GM18511 (cell line): ENCODE data around the gene OXLD1.
"Not testable (repeated sequence)": the region's sequence is repeated elsewhere in the genome, so short reads cannot be mapped to it uniquely, and the experiment has no call there.

ENCODE experiments used
- ATAC-seq: cut with Tn5 transposase; IDR thresholded peaks from one replicate; pipeline ENCODE4 v1.9.1; 2021; ENCODE audit warnings: mild to moderate bottlenecking, moderate library complexity; ENCODE audit not compliant: unreplicated experiment

The OXLD1 gene

GRCh38 chr17:81683584-81684441 is 17.4 kb upstream of the OXLD1 start, which contains the start of the genes ARL16 and HGS:
TSS of gene ARL16 (minus strand) at chr17:81683797. CDS start at chr17:81683753, 44 bp downstream.
TSS of gene HGS (plus strand) at chr17:81684011. CDS start at chr17:81684067, 56 bp downstream.
- ATAC-seq = peak; percentile 94

GRCh38 chr17:81683208-81683583 is 16.8 kb upstream of the OXLD1 start:
- peak; percentile 14 for ATAC-seq

GRCh38 chr17:81682565-81683207 is 16.3 kb upstream of the OXLD1 start:
- ATAC-seq = no peak

GRCh38 chr17:81681672-81682071 is 15.3 kb upstream of the OXLD1 start:
- ATAC-seq = no peak

GRCh38 chr17:81680150-81680549 is 13.7 kb upstream of the OXLD1 start:
- ATAC-seq = no peak

GRCh38 chr17:81676906-81677305 is 10.5 kb upstream of the OXLD1 start:
- no peak for ATAC-seq

- ATAC-seq = not testable (repeated sequence)
Measured at GRCh38 chr17:81675515-81676221, 9.3 kb upstream of the OXLD1 start.

- ATAC-seq = no peak
Measured at GRCh38 chr17:81673561-81674258, 7.3 kb upstream of the OXLD1 start.

- no peak for ATAC-seq
Measured at GRCh38 chr17:81672954-81673353, 6.5 kb upstream of the OXLD1 start.

- no peak for ATAC-seq
Measured at GRCh38 chr17:81672504-81672903, 6.1 kb upstream of the OXLD1 start.

GRCh38 chr17:81667754-81668153 is 1.3 kb upstream of the OXLD1 start:
- no peak for ATAC-seq

GRCh38 chr17:81666092-81666341 is 388 bp downstream of the OXLD1 start:
- peak; percentile 11 for ATAC-seq

- peak; percentile 28 for ATAC-seq
Measured at GRCh38 chr17:81665205-81666091, 957 bp downstream of the OXLD1 start.

- ATAC-seq = no peak
Measured at GRCh38 chr17:81664051-81664470, 2.3 kb downstream of the OXLD1 start.

GRCh38 chr17:81662002-81662401 is 4.4 kb downstream of the OXLD1 start:
- no peak for ATAC-seq

- no peak for ATAC-seq
Measured at GRCh38 chr17:81660441-81660840, 6.0 kb downstream of the OXLD1 start.

GRCh38 chr17:81659038-81659437 is 7.4 kb downstream of the OXLD1 start:
- ATAC-seq = no peak

GRCh38 chr17:81656835-81657234 is 9.6 kb downstream of the OXLD1 start:
- no peak for ATAC-seq

- no peak for ATAC-seq
Measured at GRCh38 chr17:81656118-81656743, 10.2 kb downstream of the OXLD1 start, which contains the start of gene PDE6G. TSS of gene PDE6G (minus strand) at chr17:81656542. CDS start at chr17:81653305, 3,237 bp downstream.
